GM20431 (cell line): Measurements from ENCODE around the gene MARCO.
"Not testable (repeated sequence)": the region's sequence is repeated elsewhere in the genome, so short reads cannot be mapped to it uniquely, and the experiment has no call there.

Source experiments
- in situ Hi-C: fragments of 300-500 bp; cut with MseI, MboI; formaldehyde crosslinking; loops from one replicate; pipeline ENCODE4 v1.15.0; 2020; ENCODE audit warnings: low sequenced_read_pairs; ENCODE audit not compliant: unreplicated experiment

Gene MARCO

DNA sequence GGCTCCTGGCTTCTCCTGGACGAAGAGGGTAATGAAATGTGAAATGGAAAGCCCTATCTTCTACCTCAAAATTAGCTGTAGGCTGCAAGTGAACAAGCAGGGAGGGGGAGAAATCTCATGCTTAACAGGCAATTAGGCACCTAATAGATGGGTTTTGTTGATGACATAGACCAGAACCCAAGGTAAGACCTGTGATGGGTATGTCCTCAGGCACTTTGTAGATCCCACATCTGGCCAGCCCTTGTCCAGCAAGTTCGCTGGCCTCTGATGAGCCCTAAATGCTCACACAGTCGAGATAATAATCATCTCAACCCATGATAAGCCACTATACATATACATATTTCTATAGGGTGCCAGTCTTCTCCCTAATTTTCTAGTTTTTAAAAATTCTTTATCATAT is 82.6 kb downstream of the MARCO start:
- in situ Hi-C loops, result loop anchor here (25.0 kb wide), 1 partner anchor 263 kb away; no protein-coding TSS in a partner anchor

- in situ Hi-C loops, result no loop called here
These were observed 83.0 kb downstream of the MARCO start for GRCh38 chr2:119025013-119025412.

- in situ Hi-C loops, result no loop called here
These were observed 83.9 kb downstream of the MARCO start for GRCh38 chr2:119025762-119026351.

- in situ Hi-C loops, result no loop called here
These were observed 84.9 kb downstream of the MARCO start for GRCh38 chr2:119026890-119027289.

DNA sequence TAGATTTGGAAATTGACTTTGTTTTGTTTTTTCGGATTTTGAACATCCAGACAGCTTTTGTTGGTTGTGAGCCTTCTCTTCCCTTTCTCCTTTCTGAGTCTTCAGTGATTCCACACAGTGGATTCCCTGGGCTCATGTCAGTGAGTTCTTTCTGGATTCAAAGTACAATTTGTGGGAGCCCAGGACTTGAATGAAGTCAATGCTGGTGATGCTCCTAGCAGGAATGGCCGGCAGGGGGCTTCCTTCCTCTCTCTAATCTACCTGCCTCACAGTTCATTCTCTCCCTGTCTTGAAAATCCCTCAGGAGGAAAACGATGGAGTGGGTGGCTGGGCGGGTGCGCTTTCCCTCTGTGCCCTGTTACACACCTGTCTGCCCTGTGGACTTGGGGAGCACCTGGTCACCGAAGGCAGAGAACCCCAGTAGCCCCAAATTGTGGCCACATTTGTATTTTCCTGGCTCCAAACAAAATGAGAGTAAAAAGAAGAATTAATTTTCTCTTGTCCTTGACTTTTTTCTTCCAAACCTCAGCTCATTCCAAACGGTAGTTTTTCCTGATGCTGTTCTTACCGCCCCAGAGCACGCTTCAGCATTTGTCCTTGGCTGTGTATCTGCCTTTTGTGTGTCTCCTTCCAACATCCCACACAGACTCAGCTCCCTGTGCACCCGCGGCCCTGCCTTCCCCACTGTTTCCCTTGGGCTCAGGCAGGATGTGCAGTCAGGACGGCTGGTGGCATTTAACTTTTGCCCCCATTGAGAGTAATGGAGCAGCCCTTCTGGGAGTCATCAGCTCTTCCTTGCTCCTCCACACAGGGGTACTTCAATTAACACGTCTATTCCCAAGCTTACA is 86.6 kb downstream of the MARCO start:
- in situ Hi-C loops, result no loop called here

- in situ Hi-C loops, result no loop called here
These were observed 87.3 kb downstream of the MARCO start for GRCh38 chr2:119029297-119029696.

- in situ Hi-C loops, result not testable (repeated sequence)
These were observed 95.9 kb downstream of the MARCO start for GRCh38 chr2:119037922-119038321.

DNA sequence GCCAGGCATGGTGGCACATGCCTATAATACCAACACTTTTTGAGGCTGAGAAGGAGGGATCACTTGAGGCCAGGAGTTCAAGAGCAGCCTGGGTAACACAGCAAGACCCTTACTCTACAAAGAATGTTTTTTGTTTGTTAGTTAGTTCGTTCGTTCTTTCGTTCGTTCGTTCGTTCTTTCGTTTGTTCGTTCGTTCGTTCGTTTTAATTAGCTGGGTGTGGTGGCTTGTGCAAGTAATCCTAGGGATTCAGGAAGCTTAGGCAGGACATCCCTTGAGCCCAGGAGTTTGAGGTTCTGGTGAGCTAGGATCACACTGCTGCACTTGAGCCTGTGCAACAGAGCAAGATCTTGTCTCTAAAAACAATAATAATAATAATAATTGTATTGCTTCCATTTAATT is 98.7 kb downstream of the MARCO start:
- in situ Hi-C loops, result no loop called here
